Non-pigmented ciliary epithelial cell (primary cell): ENCODE results near the gene CILP.

Source experiments
- DNase-seq: peaks from one replicate; pipeline ENCODE4 v3.0.0-alpha.2; 2010; ENCODE audit warnings: low read depth

Gene CILP

DNA sequence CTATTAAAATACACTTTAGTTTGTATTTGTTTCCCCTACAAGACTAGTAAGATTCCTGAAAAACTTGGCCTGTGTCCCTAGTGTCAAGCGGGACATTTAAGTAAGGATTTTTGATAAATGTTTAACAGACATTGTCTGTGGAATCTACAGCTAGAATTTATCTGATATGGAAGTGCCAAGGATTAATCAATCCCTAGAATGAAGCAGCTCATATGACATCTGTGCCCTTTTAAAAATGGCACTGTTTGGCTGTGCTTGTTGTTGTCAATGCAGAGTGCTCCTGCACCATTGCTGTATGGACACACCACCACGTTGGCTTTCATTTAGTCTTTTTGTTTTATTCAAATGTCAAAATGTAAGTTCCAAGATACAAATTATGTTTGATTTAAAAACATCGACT lies 63.4 kb downstream of the CILP start:
- no peak for DNase-seq

DNA sequence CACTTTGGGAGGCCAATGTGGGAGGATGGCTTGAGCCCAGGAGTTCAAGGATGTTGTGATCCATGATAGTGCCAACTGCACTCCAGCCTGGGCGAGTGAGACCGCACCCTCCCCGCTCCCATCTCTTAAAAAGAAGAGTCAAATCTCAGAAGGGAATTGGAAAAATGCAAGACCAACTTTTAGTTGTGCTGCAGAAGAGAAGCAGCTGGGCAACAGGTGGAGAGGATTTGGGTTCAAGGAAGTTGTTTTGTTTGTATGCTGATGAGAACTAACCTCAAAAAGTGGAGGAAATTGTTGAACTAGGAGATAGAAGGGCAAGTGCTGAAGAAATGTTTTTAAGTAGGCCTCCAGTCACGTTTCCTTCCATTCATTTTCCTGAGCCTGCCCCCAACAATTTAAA lies 64.8 kb downstream of the CILP start:
- DNase-seq = no peak
